K562 (cell line): ENCODE results near the gene STT3B. TPM values are rescaled to one million over a fixed set of nuclear protein-coding genes. Genes with fewer than 3 reads are reported as not detected.

Experiments used
- ATF2 ChIP-seq: sonication (generic); formaldehyde crosslinking; IDR thresholded peaks from 2 replicates; pipeline ENCODE4 v1.8.1; 2022; ENCODE audit warnings: missing genetic modification reagents
- BRF2 ChIP-seq: IDR thresholded peaks from 3 replicates; pipeline ENCODE4 v1.6.1; 2011; ENCODE audit warnings: borderline replicate concordance, mild to moderate bottlenecking; ENCODE audit not compliant: insufficient read length, insufficient read depth
- ELK1 ChIP-seq: sonication (generic); formaldehyde crosslinking; IDR thresholded peaks from 2 replicates; pipeline ENCODE4 v1.8.1; 2022; ENCODE audit warnings: missing genetic modification reagents
- FOXM1 ChIP-seq, 2 experiments: fragments of 450-650 bp in 1 of 2; sonication (generic) in 1 of 2; formaldehyde crosslinking in 1 of 2; IDR thresholded peaks; 2 replicates each; pipeline versions ENCODE4 v1.6.1 to v1.9.0; 2017 to 2022; ENCODE audit warnings: low read depth in 2 of 2, mild to moderate bottlenecking in 2 of 2, missing genetic modification reagents in 1 of 2, moderate library complexity in 1 of 2
- GTF2A2 ChIP-seq: IDR thresholded peaks from 2 replicates; pipeline ENCODE4 v1.6.1; 2016; ENCODE audit warnings: mild to moderate bottlenecking, missing genetic modification characterization, missing compliant biosample characterization
- GTF2E2 ChIP-seq: fragments of 200-800 bp; sonication (Bioruptor generic); IDR thresholded peaks from 2 replicates; pipeline ENCODE4 v1.6.1; 2016; ENCODE audit warnings: missing genetic modification characterization, missing compliant biosample characterization
- HDGF ChIP-seq: fragments of 450-650 bp; IDR thresholded peaks from 2 replicates; pipeline ENCODE4 v1.6.1; 2016
- NBN ChIP-seq: fragments of 450-650 bp; IDR thresholded peaks from 2 replicates; pipeline ENCODE4 v1.6.1; 2016; ENCODE audit warnings: low read depth, mild to moderate bottlenecking
- NR0B1 ChIP-seq: fragments of 450-650 bp; IDR thresholded peaks from one replicate; pipeline ENCODE4 v1.6.1; 2018; ENCODE audit warnings: mild to moderate bottlenecking, moderate library complexity; ENCODE audit not compliant: partially characterized antibody
- OTX1 ChIP-seq: fragments of 450-650 bp; formaldehyde crosslinking; IDR thresholded peaks from 2 replicates; pipeline ENCODE4 v1.4.0; 2022; ENCODE audit warnings: mild to moderate bottlenecking
- TBP ChIP-seq: optimal IDR thresholded peaks from 2 replicates; pipeline ENCODE3; 2011; ENCODE audit warnings: low read depth, low read length, improper control_type of control experiment
- TEAD4 ChIP-seq, 2 experiments: sonication (generic) in 1 of 2; formaldehyde crosslinking in 1 of 2; IDR thresholded peaks; 2 replicates each; pipeline versions ENCODE4 v1.6.1 to v1.8.0; 2012 to 2022; ENCODE audit warnings: borderline replicate concordance in 1 of 2, inconsistent platforms in 1 of 2, low read length in 1 of 2, mild to moderate bottlenecking in 1 of 2, missing genetic modification reagents in 1 of 2
- THRA ChIP-seq: fragments of 450-650 bp; IDR thresholded peaks from 2 replicates; pipeline ENCODE4 v1.6.1; 2017; ENCODE audit warnings: mild to moderate bottlenecking, moderate library complexity
- TOE1 ChIP-seq, 2 experiments: fragments of 450-650 bp in 1 of 2; sonication (generic) in 1 of 2; formaldehyde crosslinking in 1 of 2; IDR thresholded peaks; 2 replicates each; pipeline versions ENCODE4 v1.7.1 to v1.8.0; 2016 to 2022; ENCODE audit warnings: borderline replicate concordance in 2 of 2, mild to moderate bottlenecking in 2 of 2, antibody characterized with exemption in 1 of 2, inconsistent platforms in 1 of 2, low read depth in 1 of 2, missing genetic modification reagents in 1 of 2, moderate library complexity in 1 of 2
- ZBTB26 ChIP-seq: fragments of 450-650 bp; formaldehyde crosslinking; IDR thresholded peaks from 2 replicates; pipeline ENCODE4 v1.4.0; 2022; ENCODE audit warnings: missing genetic modification characterization
- ZBTB8A ChIP-seq: fragments of 450-650 bp; IDR thresholded peaks from 2 replicates; pipeline ENCODE4 v1.6.1; 2018; ENCODE audit warnings: mild to moderate bottlenecking, moderate library complexity; ENCODE audit not compliant: partially characterized antibody
- ZNF24 ChIP-seq: fragments of 450-650 bp; IDR thresholded peaks from 2 replicates; pipeline ENCODE4 v1.6.1; 2016
- ZNF431 ChIP-seq: sonication (generic); formaldehyde crosslinking; IDR thresholded peaks from 2 replicates; pipeline ENCODE4 v1.8.0; 2022; ENCODE audit warnings: mild to moderate bottlenecking, missing genetic modification reagents
- polyA plus RNA-seq, 8 experiments: library from polyadenylated mRNA; depleted of rRNA in 4 of 8; stranded (reverse) in 5 of 8; unstranded in 3 of 8; fragments of >200 nt; fragmentation: Nextera tagmentation in 2 of 8; fragmentation: Illumina TruSeq in 1 of 8; extraction: Ambion mirVana in 2 of 8; extraction: Trizol in 1 of 8; gene quantifications; 2 replicates each; pipeline versions ENCODE4 v1.2.1 to v1.2.3, GENCODE V29; 2011 to 2014; ENCODE audit warnings: inconsistent platforms in 1 of 8, missing spikeins in 1 of 8
- total RNA-seq, 7 experiments: library from RNA; depleted of rRNA in 6 of 7; stranded (reverse); fragments of >200 nt in 6 of 7; fragmentation: Illumina TruSeq in 2 of 7; extraction: Trizol in 2 of 7; gene quantifications; 2 replicates each; pipeline versions ENCODE4 v1.2.1 to v1.2.3, GENCODE V29; 2011 to 2021; ENCODE audit warnings: low replicate concordance in 1 of 7

The STT3B gene
- total and polyA plus RNA-seq, 9 of the 15 experiments (the other 6 are each of a cell fraction or from before 2014, with no cell fraction given): 22.4 to 147 (median 100) TPM

- TF ChIP-seq GTF2E2: no peak
- TF ChIP-seq ZNF24: no peak; the same call in 1 of the 2 replicates
- no peak for TF ChIP-seq ZBTB8A
- no peak for TF ChIP-seq THRA
- TF ChIP-seq ELK1 (CRISPR knock-in tag): no peak
- TF ChIP-seq GTF2A2 (tag): no peak
- TF ChIP-seq NR0B1: no peak
- TF ChIP-seq NBN: peak; percentile 61; the same call in 1 of the 2 replicates
- TF ChIP-seq BRF2: no peak
- TF ChIP-seq ATF2 (CRISPR knock-in tag): no peak
- 0 out of 2 replicates have a peak, but pooled peaks have one; percentile 38 for TF ChIP-seq TEAD4 (IDR thresholded peaks at IDR 0.05; ENCODE audit: low read length)
- TF ChIP-seq TEAD4 (CRISPR knock-in tag; IDR thresholded peaks at IDR 0.05; ENCODE audit: borderline replicate concordance): no peak
- TF ChIP-seq TOE1 (IDR thresholded peaks at IDR 0.05; ENCODE audit: borderline replicate concordance): 0 out of 2 replicates have a peak, but pooled peaks have one; percentile 31
- TF ChIP-seq TOE1 (CRISPR knock-in tag; IDR thresholded peaks at IDR 0.05; ENCODE audit: borderline replicate concordance, low read depth): no peak
- no peak for TF ChIP-seq OTX1 (CRISPR knock-in tag)
- no peak for TF ChIP-seq ZNF431 (CRISPR knock-in tag)
- no peak for TF ChIP-seq ZBTB26 (CRISPR knock-in tag)
- peak; percentile 65; the same call in 1 of the 2 replicates for TF ChIP-seq HDGF
- no peak for TF ChIP-seq FOXM1 (IDR thresholded peaks at IDR 0.05; ENCODE audit: low read depth)
- TF ChIP-seq FOXM1 (CRISPR knock-in tag; IDR thresholded peaks at IDR 0.05; ENCODE audit: low read depth): no peak
- no peak for TF ChIP-seq TBP
Observed at GRCh38 chr3:31486865-31487533, 45.7 kb upstream of the STT3B start (continued).
